OCI-LY3 (cell line): Measurements from ENCODE around the gene MAST2.

Source experiments
- CTCF ChIP-seq: fragments of 200-600, 300-600 bp; sonication (generic); IDR thresholded peaks from 2 replicates; pipeline ENCODE4 v1.5.1; 2014; ENCODE audit warnings: antibody characterized with exemption, low read length, low read depth
- EZH2phosphoT487 ChIP-seq: fragments of 200-600 bp; shearing (Covaris generic); IDR thresholded peaks from 2 replicates; pipeline ENCODE4 v1.6.1; 2018; ENCODE audit warnings: antibody characterized with exemption, mixed run types, low read depth

GRCh38 chr1:46021046-46021996 is 217.9 kb downstream of the MAST2 start:
- TF ChIP-seq CTCF (no peak), EZH2phosphoT487 (no peak)
